C4-2B (cell line): ENCODE results near the gene DBNL.

Experiments used
- H3K27ac ChIP-seq: fragments of 450-650 bp; 2 replicates; pipeline ENCODE4 v1.5.1; 2017
- ZFX ChIP-seq: fragments of 450-650 bp; IDR thresholded peaks from 2 replicates; pipeline ENCODE4 v1.6.1; 2017
- TF ChIP-seq, protein P1 (sequence below): fragments of 450-650 bp; conservative IDR thresholded peaks from 2 replicates; pipeline ENCODE4 v1.5.1; 2017; ENCODE audit warnings: mild to moderate bottlenecking

Gene DBNL

DNA sequence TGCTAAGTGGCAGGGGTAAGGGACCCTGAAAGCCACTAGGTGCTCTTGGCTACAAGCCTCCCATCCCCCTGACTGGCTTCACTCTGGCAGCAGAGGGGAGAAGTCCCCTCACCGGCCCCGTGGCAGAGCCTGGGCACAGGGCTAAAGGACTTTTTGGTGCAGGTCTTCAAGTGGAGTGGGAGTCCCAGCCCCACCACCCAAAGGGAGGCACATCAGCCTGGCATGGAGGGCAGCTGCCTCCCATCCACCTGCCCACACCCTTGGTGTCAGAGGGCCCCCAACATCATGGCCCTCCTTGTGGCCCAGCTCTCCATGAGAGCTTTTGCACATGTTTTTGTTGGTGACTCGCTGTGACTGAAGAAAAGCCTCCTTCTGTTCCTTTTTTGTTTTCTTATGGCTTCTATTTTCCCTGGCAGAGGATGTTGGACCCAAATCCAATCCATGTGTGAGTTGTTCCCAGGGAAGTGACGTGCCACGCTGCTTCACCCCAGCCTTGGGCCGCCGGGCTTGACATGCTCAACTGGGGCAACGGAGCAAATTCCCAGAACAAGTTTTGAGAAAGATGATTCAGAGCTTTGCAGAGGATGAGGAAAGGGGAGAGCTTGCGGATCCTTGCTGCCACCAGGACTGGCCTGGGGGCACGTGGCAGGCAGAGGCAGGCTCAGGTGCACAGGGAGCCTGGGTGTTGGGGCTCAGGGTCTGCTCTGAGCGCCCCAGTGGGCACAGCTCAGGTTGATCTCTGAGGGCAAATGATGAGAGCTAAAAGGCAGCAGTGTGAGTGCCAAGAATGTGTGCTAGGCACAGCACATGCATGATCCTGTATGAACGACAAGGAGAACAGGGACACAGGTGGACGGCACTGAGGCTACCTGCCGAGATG, 57.7 kb downstream of the DBNL start:
- no peak overlapping the region for H3K27ac ChIP-seq
- no peak for TF ChIP-seq ZFX
- TF ChIP-seq, protein P1, sequence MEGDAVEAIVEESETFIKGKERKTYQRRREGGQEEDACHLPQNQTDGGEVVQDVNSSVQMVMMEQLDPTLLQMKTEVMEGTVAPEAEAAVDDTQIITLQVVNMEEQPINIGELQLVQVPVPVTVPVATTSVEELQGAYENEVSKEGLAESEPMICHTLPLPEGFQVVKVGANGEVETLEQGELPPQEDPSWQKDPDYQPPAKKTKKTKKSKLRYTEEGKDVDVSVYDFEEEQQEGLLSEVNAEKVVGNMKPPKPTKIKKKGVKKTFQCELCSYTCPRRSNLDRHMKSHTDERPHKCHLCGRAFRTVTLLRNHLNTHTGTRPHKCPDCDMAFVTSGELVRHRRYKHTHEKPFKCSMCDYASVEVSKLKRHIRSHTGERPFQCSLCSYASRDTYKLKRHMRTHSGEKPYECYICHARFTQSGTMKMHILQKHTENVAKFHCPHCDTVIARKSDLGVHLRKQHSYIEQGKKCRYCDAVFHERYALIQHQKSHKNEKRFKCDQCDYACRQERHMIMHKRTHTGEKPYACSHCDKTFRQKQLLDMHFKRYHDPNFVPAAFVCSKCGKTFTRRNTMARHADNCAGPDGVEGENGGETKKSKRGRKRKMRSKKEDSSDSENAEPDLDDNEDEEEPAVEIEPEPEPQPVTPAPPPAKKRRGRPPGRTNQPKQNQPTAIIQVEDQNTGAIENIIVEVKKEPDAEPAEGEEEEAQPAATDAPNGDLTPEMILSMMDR = no peak

DNA sequence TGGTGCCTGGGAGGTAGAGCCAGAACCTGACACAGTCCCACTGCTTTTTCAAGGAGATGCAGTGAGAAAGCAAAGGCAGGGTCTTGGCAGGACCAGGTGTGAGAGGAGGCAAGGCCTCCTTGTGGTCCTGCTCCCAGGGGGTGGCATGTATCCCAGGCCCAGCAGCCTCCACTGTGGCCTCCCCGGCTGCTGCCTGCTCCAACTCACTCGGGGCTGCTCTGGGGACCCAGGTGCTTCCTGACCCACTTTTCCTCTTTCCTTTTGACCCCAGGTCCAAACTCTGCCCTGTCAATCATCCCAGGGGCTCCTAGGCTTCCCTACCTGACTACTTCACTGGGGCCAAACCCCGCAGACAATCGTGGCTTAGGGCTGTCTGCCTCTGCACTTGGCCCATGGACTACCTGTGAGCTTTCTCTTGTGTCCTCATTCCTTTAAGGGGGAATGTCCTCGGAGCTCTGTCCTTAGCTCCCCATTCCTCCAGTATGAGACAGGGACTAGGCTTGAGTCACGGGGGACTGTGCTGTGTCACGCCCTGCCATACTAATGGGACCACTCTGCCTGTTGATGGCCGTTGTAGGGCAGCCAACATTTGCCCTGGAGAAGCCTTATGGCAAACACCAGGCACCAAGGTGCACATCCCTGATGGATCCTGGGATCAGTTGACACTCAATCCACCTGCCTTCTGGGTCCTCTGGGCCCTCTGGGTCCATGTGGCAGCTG, 58.5 kb downstream of the DBNL start:
- H3K27ac ChIP-seq = no peak overlapping the region
- TF ChIP-seq ZFX = no peak
- TF ChIP-seq, protein P1 = no peak

DNA sequence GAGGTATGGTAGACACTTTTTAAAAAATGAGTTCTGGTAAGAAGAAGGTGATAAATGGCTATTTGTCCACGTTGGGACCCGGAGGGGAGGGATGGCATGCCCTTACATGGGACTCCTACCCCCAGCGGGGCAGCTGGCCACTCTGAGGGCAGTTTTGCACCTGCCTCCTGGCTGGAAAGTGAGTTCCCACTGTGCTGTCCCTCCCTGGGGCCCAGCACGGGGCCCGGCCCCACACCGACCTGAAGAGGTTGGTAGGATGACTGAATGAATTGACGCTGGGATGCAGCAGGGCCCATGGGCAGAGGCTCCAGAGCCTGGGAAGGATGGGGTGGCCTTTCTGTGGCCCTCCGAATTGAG, 59.0 kb downstream of the DBNL start:
- no peak for TF ChIP-seq ZFX
- TF ChIP-seq, protein P1 = no peak

DNA sequence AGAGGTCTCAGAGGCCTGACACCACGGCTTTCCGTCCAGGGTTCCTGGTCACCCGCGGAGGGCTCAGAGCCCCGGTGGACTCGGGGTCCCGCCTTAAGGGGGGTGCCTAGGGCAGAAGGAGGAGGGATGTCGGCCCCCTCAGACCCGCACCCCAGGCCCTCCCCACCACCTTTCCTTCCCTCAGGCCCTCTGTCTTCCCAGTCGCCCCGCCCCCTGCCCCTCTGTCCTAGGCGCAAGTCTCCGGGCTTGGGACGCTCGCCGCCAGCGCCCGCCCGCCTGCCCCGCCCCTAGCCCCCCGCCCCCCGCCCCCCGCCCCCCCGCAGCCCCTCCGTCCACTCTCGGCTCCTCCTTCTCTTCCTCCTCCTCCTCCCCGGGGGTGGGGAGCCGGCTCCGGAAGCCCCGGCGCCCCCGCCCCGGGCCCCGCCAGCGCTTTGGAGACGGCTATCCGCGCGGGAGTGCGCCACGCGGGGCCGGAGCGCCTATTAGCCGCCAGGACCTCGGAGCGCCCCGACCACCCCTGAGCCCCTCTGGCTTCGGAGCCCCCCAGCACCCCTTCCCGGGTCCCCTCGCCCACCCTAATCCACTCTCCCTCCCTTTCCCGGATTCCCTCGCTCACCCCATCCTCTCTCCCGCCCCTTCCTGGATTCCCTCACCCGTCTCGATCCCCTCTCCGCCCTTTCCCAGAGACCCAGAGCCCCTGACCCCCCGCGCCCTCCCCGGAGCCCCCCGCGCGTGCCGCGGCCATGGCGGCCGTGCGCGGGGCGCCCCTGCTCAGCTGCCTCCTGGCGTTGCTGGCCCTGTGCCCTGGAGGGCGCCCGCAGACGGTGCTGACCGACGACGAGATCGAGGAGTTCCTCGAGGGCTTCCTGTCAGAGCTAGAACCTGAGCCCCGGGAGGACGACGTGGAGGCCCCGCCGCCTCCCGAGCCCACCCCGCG, 59.7 kb downstream of the DBNL start, which contains the start of gene AEBP1:
Gene AEBP1 (plus strand): TSS at position 423 of the 937 bp plus-strand sequence. CDS start 321 bp downstream, at position 744.
- H3K27ac ChIP-seq = no peak within 1 kb of the TSS
- TF ChIP-seq ZFX = no peak
- TF ChIP-seq, protein P1 = no peak

More for the DNA sequence above, 59.0 kb downstream of the DBNL start:
- no peak overlapping the region for H3K27ac ChIP-seq

DNA sequence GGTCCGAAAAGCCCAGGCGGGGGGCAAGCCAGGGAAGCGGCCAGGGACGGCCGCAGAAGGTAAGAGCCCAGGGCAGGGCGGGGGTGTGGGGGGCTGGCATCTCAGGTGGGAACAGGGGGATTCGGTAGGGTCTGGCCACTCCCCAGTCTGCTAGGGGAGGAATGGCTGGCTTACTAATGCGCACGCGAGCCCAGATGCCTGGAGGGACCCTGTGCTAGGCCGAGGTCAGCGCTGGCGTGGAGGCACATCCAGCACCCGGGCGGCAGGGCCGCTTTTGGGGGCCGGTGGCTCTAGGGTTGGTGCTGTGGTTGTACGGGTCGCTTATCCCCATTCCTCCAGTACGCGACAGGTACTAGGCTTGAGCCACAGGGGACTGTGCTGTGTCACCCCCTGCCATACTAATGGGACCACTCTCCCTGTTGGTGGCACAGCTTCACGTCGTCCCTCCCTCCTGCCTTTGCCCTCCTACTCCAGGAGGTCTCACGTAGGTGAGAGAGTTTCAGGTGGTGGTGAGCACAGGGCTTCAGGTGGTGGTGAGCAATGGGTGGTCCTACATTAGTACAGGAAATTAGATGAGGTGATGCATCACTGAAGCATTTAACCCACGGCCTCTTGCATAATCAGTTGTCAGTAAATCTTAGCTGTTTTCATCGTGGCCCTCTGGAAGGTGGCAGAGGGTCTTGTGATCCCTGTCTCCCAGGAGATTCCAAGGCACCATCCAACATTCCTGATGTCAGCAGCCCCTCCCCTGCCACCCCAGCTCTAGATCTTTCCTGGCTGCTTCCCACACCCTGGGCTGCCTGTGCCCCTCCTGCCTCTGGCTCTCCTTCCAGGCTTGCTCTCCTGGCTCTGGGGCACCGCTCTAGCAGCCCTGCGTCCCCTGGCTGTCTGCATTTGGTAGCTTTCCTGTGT, 60.6 kb downstream of the DBNL start:
- H3K27ac ChIP-seq = no peak overlapping the region
- TF ChIP-seq, protein P1 = no peak
- TF ChIP-seq ZFX = no peak

DNA sequence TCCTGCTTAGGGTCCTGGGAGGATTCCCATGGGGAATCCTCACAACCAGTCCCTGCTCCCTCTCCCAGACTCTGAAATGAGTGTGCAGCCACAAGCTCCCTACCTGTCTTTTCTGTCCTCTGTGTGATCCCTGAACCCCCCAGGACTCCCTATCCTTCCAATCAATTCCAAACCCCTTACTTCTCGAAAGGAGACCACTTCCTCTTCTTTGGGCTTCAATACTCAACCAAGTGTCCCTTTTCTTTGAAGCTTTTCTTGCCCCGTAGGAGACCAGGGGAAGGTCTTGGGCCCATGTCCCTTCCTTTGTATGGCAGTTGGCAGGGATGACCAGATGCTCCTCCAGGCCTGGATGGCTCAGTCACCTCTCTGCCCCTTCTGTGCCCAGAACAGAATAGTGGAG, 61.3 kb downstream of the DBNL start:
- no peak overlapping the region for H3K27ac ChIP-seq
- TF ChIP-seq, protein P1 = no peak
- no peak for TF ChIP-seq ZFX
